H1 (cell line): ENCODE measurements around the gene RERG. TPM values are rescaled to one million over a fixed set of nuclear protein-coding genes. Genes with fewer than 3 reads are reported as not detected.

Experiments
- CTCF ChIA-PET: fragments of 300-600 bp; sonication (Branson Sonifier 250); formaldehyde crosslinking; loops from one replicate; lab custom pipeline; 2021; ENCODE audit not compliant: partially characterized antibody; lab: Charles Lee
- POLR2A ChIA-PET: fragments of 300-600 bp; sonication (Branson Sonifier 250); formaldehyde crosslinking; loops from one replicate; lab custom pipeline; 2021; ENCODE audit warnings: inconsistent platforms; ENCODE audit not compliant: partially characterized antibody; lab: Charles Lee
- DNase-seq, 2 experiments: peaks; one replicate each; pipeline versions ENCODE4 v3.0.0 to v3.0.0-alpha.2; 2010 to 2022; ENCODE audit warnings: low spot score in 2 of 2, low read depth in 1 of 2, mixed read lengths in 1 of 2
- FAIRE-seq: peaks from 2 replicates; lab custom pipeline; 2011; peaks lifted over from hg19 to GRCh38; lab: Jason Lieb, UNC
- H2AFZ ChIP-seq: 2 replicates; pipeline ENCODE4 v1.8.1; 2012; ENCODE audit warnings: low read length, inconsistent platforms
- H2AK5ac ChIP-seq: 2 replicates; pipeline ENCODE4 v1.6.1; 2013; ENCODE audit warnings: low read depth, low read length
- H2BK120ac ChIP-seq: replicated peaks from 2 replicates; pipeline ENCODE3; 2013; ENCODE audit warnings: low read depth, low read length, inconsistent platforms
- H2BK12ac ChIP-seq: 2 replicates; pipeline ENCODE4 v1.6.1; 2013; ENCODE audit warnings: low read depth, low read length
- H2BK15ac ChIP-seq: 2 replicates; pipeline ENCODE4 v1.6.1; 2013; ENCODE audit warnings: low read length
- H2BK20ac ChIP-seq: 2 replicates; pipeline ENCODE4 v1.6.1; 2013; ENCODE audit warnings: low read length
- H2BK5ac ChIP-seq: 2 replicates; pipeline ENCODE4 v1.6.1; 2013; ENCODE audit warnings: low read depth, low read length
- H3K14ac ChIP-seq: 2 replicates; pipeline ENCODE4 v1.6.1; 2013; ENCODE audit warnings: inconsistent platforms; ENCODE audit not compliant: insufficient read length
- H3K18ac ChIP-seq: 2 replicates; pipeline ENCODE4 v1.6.1; 2013; ENCODE audit warnings: low read length; ENCODE audit errors: extremely low read depth
- H3K23ac ChIP-seq: 2 replicates; pipeline ENCODE4 v1.6.1; 2013; ENCODE audit warnings: inconsistent platforms; ENCODE audit not compliant: insufficient read length
- H3K23me2 ChIP-seq: 2 replicates; pipeline ENCODE4 v1.6.1; 2013; ENCODE audit warnings: low read depth, low read length
- H3K27ac ChIP-seq: 2 replicates; pipeline ENCODE4 v1.6.1; 2011; ENCODE audit warnings: low read depth, low read length, inconsistent platforms
- H3K27me3 ChIP-seq, 4 experiments: replicated peaks in 1 of 4; 1 replicate in 1 of 4; 2 replicates in 3 of 4; pipeline versions ENCODE4 v1.6.1 to v1.8.1; 2011 to 2013; ENCODE audit warnings: low read length in 3 of 4, mild to moderate bottlenecking in 3 of 4, inconsistent platforms in 2 of 4, mixed read lengths in 2 of 4, moderate library complexity in 1 of 4; ENCODE audit not compliant: control insufficient read depth in 3 of 4, insufficient read depth in 3 of 4; ENCODE audit errors: extremely low read depth in 1 of 4
- H3K36me3 ChIP-seq, 4 experiments: 2 replicates each; pipeline versions ENCODE4 v1.6.1 to v1.8.1; 2011 to 2013; ENCODE audit warnings: mild to moderate bottlenecking in 4 of 4, low read length in 3 of 4, moderate library complexity in 2 of 4, control low read depth in 1 of 4, inconsistent platforms in 1 of 4; ENCODE audit not compliant: insufficient read depth in 4 of 4, control insufficient read depth in 2 of 4
- H3K4ac ChIP-seq: replicated peaks from 2 replicates; pipeline ENCODE3; 2013; ENCODE audit warnings: low read length, low read depth, mixed read lengths, inconsistent platforms; ENCODE audit not compliant: insufficient read length
- H3K4me1 ChIP-seq, 4 experiments: replicated peaks in 1 of 4; 1 replicate in 1 of 4; 2 replicates in 3 of 4; pipeline versions ENCODE4 v1.6.1 to v1.8.1; 2011 to 2013; ENCODE audit warnings: low read length in 3 of 4, inconsistent platforms in 2 of 4, mixed read lengths in 1 of 4; ENCODE audit not compliant: insufficient read depth in 4 of 4, control insufficient read depth in 3 of 4
- H3K4me2 ChIP-seq, 2 experiments: 2 replicates each; pipeline versions ENCODE4 v1.6.1 to v1.8.1; 2011 to 2013; ENCODE audit warnings: low read depth in 2 of 2, low read length in 2 of 2, control low read depth in 1 of 2, inconsistent platforms in 1 of 2, mild to moderate bottlenecking in 1 of 2; ENCODE audit not compliant: insufficient read depth in 1 of 2
- H3K4me3 ChIP-seq, 4 experiments: fragments of 200-600, 300-600 bp in 1 of 4; sonication (generic), shearing (Covaris generic), sonication (Bioruptor Twin) in 1 of 4; 2 replicates each; pipeline versions ENCODE4 v1.5.1 to v1.8.1; 2011 to 2016; ENCODE audit warnings: low read length in 4 of 4, low read depth in 3 of 4, control low read depth in 2 of 4, inconsistent platforms in 2 of 4, mild to moderate bottlenecking in 2 of 4, mixed read lengths in 1 of 4, moderate library complexity in 1 of 4; ENCODE audit not compliant: insufficient read depth in 2 of 4; ENCODE audit errors: extremely low read depth in 1 of 4
- H3K56ac ChIP-seq: replicated peaks from 2 replicates; pipeline ENCODE3; 2013; ENCODE audit warnings: low read depth, mild to moderate bottlenecking, mixed read lengths, low read length, inconsistent platforms; ENCODE audit not compliant: insufficient read length
- H3K79me1 ChIP-seq: 2 replicates; pipeline ENCODE4 v1.6.1; 2013; ENCODE audit warnings: low read depth, low read length, control low read depth
- H3K79me2 ChIP-seq, 2 experiments: 2 replicates each; pipeline versions ENCODE4 v1.6.1 to v1.8.1; 2012 to 2013; ENCODE audit warnings: low read length in 2 of 2, mild to moderate bottlenecking in 2 of 2, inconsistent platforms in 1 of 2; ENCODE audit not compliant: insufficient read depth in 2 of 2, control insufficient read depth in 1 of 2
- H3K9ac ChIP-seq, 4 experiments: replicated peaks in 1 of 4; 1 replicate in 1 of 4; 2 replicates in 3 of 4; pipeline versions ENCODE4 v1.6.1 to v1.8.1; 2011 to 2013; ENCODE audit warnings: low read depth in 3 of 4, low read length in 3 of 4, control low read depth in 2 of 4, mild to moderate bottlenecking in 2 of 4, moderate library complexity in 2 of 4, inconsistent platforms in 1 of 4; ENCODE audit errors: extremely low read depth in 1 of 4
- H3K9me3 ChIP-seq, 2 experiments: 2 replicates each; pipeline versions ENCODE4 v1.6.1 to v1.8.1; 2012 to 2013; ENCODE audit warnings: mild to moderate bottlenecking in 2 of 2, moderate library complexity in 2 of 2, control low read depth in 1 of 2, inconsistent platforms in 1 of 2, low read depth in 1 of 2, low read length in 1 of 2, mixed read lengths in 1 of 2; ENCODE audit not compliant: insufficient read depth in 2 of 2
- H4K20me1 ChIP-seq, 2 experiments: replicated peaks in 1 of 2; 2 replicates each; pipeline versions ENCODE3 to v1.8.1; 2011 to 2013; ENCODE audit warnings: inconsistent platforms in 2 of 2, low read length in 2 of 2, mild to moderate bottlenecking in 1 of 2; ENCODE audit not compliant: insufficient read depth in 2 of 2, control insufficient read depth in 1 of 2
- H4K5ac ChIP-seq: 2 replicates; pipeline ENCODE4 v1.6.1; 2013; ENCODE audit warnings: low read length, low read depth, mixed read lengths, inconsistent platforms; ENCODE audit not compliant: insufficient read length
- H4K8ac ChIP-seq: 2 replicates; pipeline ENCODE4 v1.8.0; 2013; ENCODE audit warnings: mild to moderate bottlenecking, moderate library complexity, low read length, inconsistent platforms; ENCODE audit not compliant: insufficient read depth; ENCODE audit errors: extremely low read depth
- H4K91ac ChIP-seq: replicated peaks from 2 replicates; pipeline ENCODE3; 2013; ENCODE audit warnings: low read length, mixed read lengths, inconsistent platforms; ENCODE audit not compliant: insufficient read length
- CHD1 ChIP-seq: IDR thresholded peaks from 2 replicates; pipeline ENCODE4 v1.6.1; 2012; ENCODE audit warnings: low read depth, low read length, improper control_type of control experiment
- CHD2 ChIP-seq: IDR thresholded peaks from 2 replicates; pipeline ENCODE4 v1.6.1; 2012; ENCODE audit warnings: low read length, improper control_type of control experiment
- FOSL1 ChIP-seq: IDR thresholded peaks from 2 replicates; pipeline ENCODE4 v1.6.1; 2011; ENCODE audit warnings: mild to moderate bottlenecking, low read depth, low read length, moderate library complexity; ENCODE audit not compliant: insufficient read depth
- HDAC2 ChIP-seq, 2 experiments: fragments of 300-600 bp in 1 of 2; sonication (generic) in 1 of 2; IDR thresholded peaks; 2 replicates each; pipeline ENCODE4 v1.6.1; 2011 to 2012; ENCODE audit warnings: low read depth in 2 of 2, low read length in 2 of 2, mild to moderate bottlenecking in 2 of 2, moderate library complexity in 2 of 2, borderline replicate concordance in 1 of 2, inconsistent platforms in 1 of 2
- KDM4A ChIP-seq: IDR thresholded peaks from one replicate; pipeline ENCODE4 v1.7.1; 2012; ENCODE audit warnings: low read depth, mild to moderate bottlenecking, moderate library complexity, low read length, inconsistent platforms; ENCODE audit not compliant: severe bottlenecking
- MAFK ChIP-seq: IDR thresholded peaks from 2 replicates; pipeline ENCODE4 v1.6.1; 2012; ENCODE audit warnings: low read depth, mild to moderate bottlenecking, improper control_type of control experiment, low read length
- RNF2 ChIP-seq: fragments of 200-900, 300-1000 bp; sonication (generic); IDR thresholded peaks from 2 replicates; pipeline ENCODE4 v1.7.1; 2016; ENCODE audit warnings: borderline replicate concordance, low read depth, mild to moderate bottlenecking, antibody characterized with exemption, low read length; ENCODE audit not compliant: poor library complexity, severe bottlenecking; ENCODE audit errors: missing control alignments
- SP2 ChIP-seq: IDR thresholded peaks from 2 replicates; pipeline ENCODE4 v1.6.1; 2012; ENCODE audit warnings: mild to moderate bottlenecking, low read length, inconsistent platforms
- TCF12 ChIP-seq: IDR thresholded peaks from 2 replicates; pipeline ENCODE4 v1.6.1; 2011; ENCODE audit warnings: low read depth, mild to moderate bottlenecking, low read length
- WGBS, 2 experiments: shearing (Covaris generic) in 1 of 2; methylation state at CpG; one replicate each; pipeline versions ENCODE4 v1.1.6 to v1.1.7; 2013 to 2015; ENCODE audit warnings: low lambda C conversion rate in 2 of 2, mixed read lengths in 2 of 2, inconsistent platforms in 1 of 2, low coverage in 1 of 2, missing lambda C conversion rate in 1 of 2; ENCODE audit not compliant: insufficient replicate concordance in 2 of 2, insufficient coverage in 1 of 2, insufficient read length in 1 of 2; ENCODE audit errors: extremely low coverage in 1 of 2, missing lambda C conversion rate in 1 of 2; 5-methylcytosine and 5-hydroxymethylcytosine counted together
- polyA plus RNA-seq, 7 experiments: library from polyadenylated mRNA; depleted of rRNA in 3 of 7; stranded (reverse) in 5 of 7; unstranded in 2 of 7; fragments of >200 nt in 5 of 7; fragments of 200-250 nt in 2 of 7; gene quantifications; 1 replicate in 5 of 7; 2 replicates in 1 of 7; 4 replicates in 1 of 7; pipeline versions ENCODE4 v1.2.1 to v1.2.3, GENCODE V29; 2011 to 2013; ENCODE audit warnings: missing spikeins in 2 of 7, mixed read lengths in 2 of 7
- total RNA-seq: library from RNA; stranded (reverse); fragmentation: NEBNext Ultra II Directional; extraction: Animal tissue kit (Norgen Biotek cat#: 25700); gene quantifications from 2 replicates; pipeline ENCODE4 v1.2.1, GENCODE V29; 2021

The RERG gene
- total and polyA plus RNA-seq, 2 of the 8 experiments (the other 6 are each of a cell fraction or from before 2014, with no cell fraction given), result 0.12 to 0.86 TPM

- no peaks in the 10 kb centered on the region for H3K4me1 ChIP-seq
- H3K27ac ChIP-seq, result no peak overlapping the region
- no peak overlapping the region for H2BK15ac ChIP-seq
- H4K91ac ChIP-seq, result no peak overlapping the region
- no peaks in the 10 kb centered on the region for H3K79me2 ChIP-seq
- no peak overlapping the region for H3K9ac ChIP-seq
- H2BK12ac ChIP-seq, result no peak overlapping the region
- no peak for FAIRE-seq
- no peak overlapping the region for H3K18ac ChIP-seq
- no peak overlapping the region for H4K5ac ChIP-seq
- H3K27me3 ChIP-seq, result no peaks in the 10 kb centered on the region
- H3K56ac ChIP-seq, result no peak overlapping the region
- H4K20me1 ChIP-seq, result no peaks in the 10 kb centered on the region
- H3K79me1 ChIP-seq, result no peaks in the 10 kb centered on the region
- CTCF ChIA-PET, result no interaction called here
- no peak overlapping the region for H2AK5ac ChIP-seq
- TF ChIP-seq FOSL1 (no peak), MAFK (no peak), SP2 (no peak), KDM4A (no peak), CHD2 (no peak), RNF2 (no peak), CHD1 (no peak), HDAC2 (IDR thresholded peaks at IDR 0.05; ENCODE audit: borderline replicate concordance in 1 of 2, low read depth in 2 of 2, low read length in 2 of 2) (no peak), TCF12 (no peak)
- TF ChIP-seq, all 59 proteins: peak for 0
- Histone ChIP-seq H3K4me2 (no peak overlapping the region), H2BK120ac (no peak overlapping the region), H3K9me3 (no peaks in the 10 kb centered on the region), H3K23me2 (no peaks in the 10 kb centered on the region), H3K4ac (no peak overlapping the region), H3K23ac (no peak overlapping the region), H3K36me3 (no peaks in the 10 kb centered on the region), H2AFZ (no peak overlapping the region), H2BK5ac (no peak overlapping the region), H4K8ac (no peak overlapping the region), H2BK20ac (no peak overlapping the region), H3K4me3 (no peak overlapping the region), H3K14ac (no peak overlapping the region)
- WGBS, 2 experiments, result 100% methylated on average over 1 of the region's 1 CpG; no CpG with 5 or more reads in 1 of the 2 experiments
- POLR2A ChIA-PET, result no interaction called here
- DNase-seq, result no peak
Measured at GRCh38 chr12:15059123-15059522, 162.1 kb downstream of the RERG start.
